Inferior parietal cortex (tissue), 1 donor: Measurements from ENCODE around the gene CNTNAP5.

Experiments
- DNase-seq: peaks from one replicate; pipeline ENCODE4 v3.0.0-alpha.2; 2016; ENCODE audit errors: extremely low spot score

CNTNAP5 gene

DNA sequence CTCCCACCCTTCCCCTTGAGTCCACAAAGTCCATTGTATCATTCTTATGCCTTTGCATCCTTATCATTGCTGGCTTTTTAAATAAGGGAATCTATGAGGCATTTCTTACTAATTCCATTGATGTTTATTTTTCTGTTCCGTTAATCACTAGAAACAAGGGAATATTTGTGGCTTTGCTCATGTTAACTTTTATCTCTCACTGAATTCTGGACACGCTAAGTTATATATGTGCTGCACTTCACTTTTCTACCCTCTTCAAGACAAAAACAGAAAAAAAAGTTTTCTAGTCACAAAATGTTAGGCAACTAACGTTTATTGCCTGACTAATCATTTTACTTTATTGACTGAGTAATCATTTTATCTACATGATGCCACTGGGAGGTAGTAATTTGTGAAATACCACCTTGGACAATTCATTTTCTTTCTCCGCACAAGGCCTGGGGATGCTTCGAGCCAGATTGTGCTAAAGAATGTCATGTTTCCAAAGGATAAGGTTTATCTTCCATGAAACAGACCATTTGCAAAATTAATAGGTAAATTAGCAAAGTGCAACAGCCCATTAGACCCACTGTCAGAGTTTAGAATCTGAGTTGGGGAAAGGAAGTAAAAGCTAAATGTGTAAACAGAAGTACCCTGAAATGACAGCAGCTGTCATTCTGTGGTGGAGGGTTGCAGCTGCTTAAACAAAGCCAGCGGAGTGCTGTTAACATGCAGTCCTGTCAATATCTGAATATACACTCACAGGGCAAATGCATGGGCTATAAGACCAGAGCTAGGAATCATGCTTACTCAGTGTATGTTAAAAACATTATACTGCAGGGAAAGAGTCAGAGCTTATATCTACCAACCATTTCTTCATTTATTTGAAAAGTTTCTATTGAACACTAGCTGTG lies 658.7 kb downstream of the CNTNAP5 start:
- DNase-seq: no peak

DNA sequence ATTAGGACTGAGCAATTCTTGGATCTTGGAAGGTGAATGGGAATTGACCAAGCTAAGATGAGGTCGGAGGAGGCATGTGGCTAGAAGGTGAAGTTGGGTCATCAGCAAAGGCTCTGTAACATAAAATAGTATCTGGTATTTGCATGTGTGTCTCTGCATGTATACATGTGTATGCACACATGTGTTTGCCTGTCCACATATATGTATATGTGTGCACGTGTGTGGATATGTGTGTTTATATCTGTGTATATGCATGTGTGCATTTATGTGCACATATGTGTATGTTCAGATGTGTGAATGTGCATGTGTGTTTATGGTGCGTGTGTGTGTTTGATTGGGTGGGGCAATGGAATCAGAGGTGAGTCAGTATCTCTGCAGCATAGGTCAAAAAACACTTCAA lies 664.3 kb downstream of the CNTNAP5 start:
- DNase-seq: no peak

DNA sequence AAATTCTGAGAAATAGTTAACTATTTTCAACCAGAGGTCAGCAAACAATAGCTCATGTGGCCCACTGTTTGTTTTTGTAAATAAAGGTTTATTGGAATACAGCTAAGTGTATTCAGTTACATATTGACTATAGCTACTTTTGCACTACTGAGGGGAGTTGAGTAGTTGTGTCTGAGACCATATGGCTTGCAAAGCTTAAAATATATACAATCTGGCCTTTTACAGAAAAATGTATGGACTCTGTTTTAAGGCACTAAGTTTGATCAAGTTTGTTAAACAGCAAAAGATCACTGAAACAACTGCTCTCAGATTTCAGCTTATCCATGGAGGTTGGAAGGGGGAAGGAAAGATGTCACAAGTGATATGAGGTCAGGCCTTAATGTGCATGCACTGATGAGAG lies 667.1 kb downstream of the CNTNAP5 start:
- no peak for DNase-seq

- DNase-seq: no peak
These were observed 667.6 kb downstream of the CNTNAP5 start for GRCh38 chr2:124692707-124693106.

DNA sequence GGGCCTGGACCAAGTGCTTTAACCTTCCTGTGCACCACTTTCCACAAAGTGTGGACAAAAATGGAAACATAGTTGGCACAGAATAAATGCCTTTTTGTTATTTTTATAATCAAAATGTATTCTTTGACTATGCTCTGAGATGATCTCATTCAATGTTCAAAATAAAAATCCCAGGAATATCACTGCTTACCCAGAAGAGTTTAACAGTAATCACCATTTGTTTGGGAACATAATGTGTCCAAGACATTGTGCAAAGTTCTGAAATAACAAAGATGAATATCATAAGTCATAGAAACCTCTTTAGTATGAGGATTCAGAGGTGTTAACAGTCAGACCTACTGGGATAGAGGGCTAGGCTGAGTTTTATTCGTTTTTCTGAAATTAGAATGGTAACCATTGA lies 668.1 kb downstream of the CNTNAP5 start:
- DNase-seq: peak; percentile 44

DNA sequence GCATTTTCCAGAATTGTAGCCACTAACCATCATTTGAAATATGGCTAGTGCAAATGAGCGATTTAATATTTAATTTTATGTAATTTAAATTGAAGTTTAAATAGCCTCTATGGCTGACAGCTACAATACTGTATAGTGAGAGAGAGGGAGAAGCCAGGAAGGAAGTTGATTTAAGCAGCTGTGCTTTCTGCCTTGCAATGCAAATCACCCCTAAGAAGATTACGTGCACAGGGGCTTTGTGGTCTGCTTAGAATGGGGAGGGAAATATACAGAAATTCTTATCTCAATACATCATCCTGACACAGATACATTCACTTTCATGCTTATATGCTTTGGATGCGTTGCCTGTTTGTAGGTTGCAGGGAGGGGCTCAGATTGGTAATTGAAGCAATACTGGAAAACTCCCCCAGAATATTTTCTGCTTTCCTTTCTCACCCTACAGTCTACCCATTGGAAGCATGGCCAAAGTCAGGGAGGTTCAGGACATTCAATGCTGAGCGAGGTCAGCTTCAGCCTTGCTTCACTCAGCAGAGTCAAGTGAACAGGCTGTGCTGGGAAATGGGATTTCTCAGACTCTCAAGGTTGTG lies 674.0 kb downstream of the CNTNAP5 start:
- no peak for DNase-seq

DNA sequence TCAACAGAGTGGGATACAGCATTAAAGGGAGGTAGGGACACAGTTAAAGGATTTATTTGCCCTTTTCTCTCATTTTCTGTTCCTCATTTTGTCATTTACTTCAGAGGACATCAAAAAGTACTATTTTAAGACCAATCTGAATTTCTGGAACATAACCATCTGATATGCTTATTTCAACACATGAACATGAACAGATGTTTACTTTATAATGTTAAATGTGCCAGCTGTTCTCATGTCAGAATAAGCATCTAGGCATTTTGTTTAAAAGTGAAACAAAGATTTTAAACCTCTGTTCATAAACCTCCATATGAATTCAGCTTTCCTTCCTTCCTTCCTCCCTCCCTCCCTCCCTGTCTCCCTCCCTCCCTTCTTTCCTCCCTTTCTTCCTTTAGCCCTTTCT lies 677.7 kb downstream of the CNTNAP5 start:
- no peak for DNase-seq

GRCh38 chr2:124704071-124704925 lies 679.2 kb downstream of the CNTNAP5 start:
- no peak for DNase-seq

DNA sequence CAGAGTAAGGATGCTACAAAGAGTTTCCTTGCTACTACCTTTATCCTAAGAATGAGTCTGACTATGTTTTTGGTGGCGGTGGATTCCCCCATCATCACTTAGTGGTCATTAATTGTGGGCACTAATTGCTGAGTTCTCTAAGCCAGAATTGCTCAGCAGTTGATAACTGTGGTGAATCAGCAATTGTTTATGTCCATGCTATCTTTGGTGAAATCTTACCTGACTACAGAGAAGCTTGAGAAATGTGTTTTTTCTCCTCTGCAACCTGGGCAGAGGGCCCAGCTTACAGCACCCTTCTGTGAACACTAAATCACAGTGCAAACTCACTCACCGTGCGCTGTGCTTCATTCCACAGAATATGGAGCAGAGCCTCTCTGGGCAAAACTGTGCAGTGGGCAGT lies 683.6 kb downstream of the CNTNAP5 start:
- DNase-seq: no peak

- no peak for DNase-seq
These were observed 688.9 kb downstream of the CNTNAP5 start for GRCh38 chr2:124713969-124714368.

- DNase-seq: no peak
These were observed 700.1 kb downstream of the CNTNAP5 start for GRCh38 chr2:124725187-124725586.

GRCh38 chr2:124740636-124741035 lies 715.5 kb downstream of the CNTNAP5 start:
- no peak for DNase-seq

DNA sequence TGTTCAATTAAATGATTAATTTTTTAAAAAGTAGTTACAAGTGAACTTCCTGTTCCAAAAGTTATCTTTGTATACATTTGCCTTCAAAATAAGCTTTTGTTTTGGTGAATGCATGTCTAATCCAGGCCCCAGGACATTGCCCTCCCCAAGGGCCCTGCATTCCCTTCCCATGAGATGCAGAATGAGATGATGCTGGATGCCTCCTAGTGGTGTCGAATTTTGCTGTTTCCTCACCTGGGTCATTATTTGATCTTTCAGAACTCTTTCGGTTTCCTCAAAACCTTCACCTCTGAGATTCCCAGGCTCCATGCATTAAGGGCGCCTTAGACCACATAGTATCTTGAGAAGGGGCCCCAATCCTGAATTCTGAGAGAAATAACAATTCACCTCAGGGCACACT lies 728.8 kb downstream of the CNTNAP5 start:
- no peak for DNase-seq

- DNase-seq: no peak
These were observed 730.3 kb downstream of the CNTNAP5 start for GRCh38 chr2:124755386-124755785.

- DNase-seq: no peak
These were observed 731.0 kb downstream of the CNTNAP5 start for GRCh38 chr2:124756048-124756447.

DNA sequence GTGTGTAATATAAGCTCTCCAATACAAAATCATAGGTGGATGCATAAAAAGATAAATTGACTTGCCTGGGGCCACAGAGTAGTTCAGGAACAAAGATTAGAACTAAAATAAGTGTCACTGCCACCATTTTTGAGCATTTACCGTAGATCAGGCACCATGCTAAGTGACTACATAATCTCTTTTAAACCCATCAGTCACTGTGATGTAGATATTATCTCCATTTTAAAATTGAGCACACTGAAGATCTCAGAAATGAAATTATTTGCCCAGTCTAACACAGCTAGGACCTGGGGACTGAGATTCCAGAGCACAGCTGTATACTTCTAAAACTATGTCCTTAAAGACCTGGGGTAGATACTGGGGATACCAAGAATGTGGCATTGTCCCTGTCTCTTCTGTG lies 737.3 kb downstream of the CNTNAP5 start:
- no peak for DNase-seq

DNA sequence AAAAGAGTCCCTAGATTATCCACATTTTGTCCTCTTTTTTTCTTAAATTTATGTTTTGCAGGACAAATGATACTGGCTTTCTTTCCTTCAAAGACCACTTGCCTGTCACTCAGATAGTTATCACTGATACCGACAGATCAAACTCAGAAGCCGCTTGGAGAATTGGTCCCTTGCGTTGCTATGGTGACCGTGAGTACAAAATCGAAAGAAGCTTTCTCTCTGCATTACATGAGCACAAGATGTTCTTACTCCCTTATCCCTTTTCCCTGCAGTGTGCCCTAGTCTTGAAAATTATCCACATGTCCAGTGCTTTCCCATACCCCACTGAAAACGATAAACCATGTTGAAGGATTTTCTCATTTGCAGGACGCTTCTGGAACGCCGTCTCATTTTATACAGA lies 738.5 kb downstream of the CNTNAP5 start:
- peak; percentile 50 for DNase-seq

- DNase-seq: no peak
These were observed 749.7 kb downstream of the CNTNAP5 start for GRCh38 chr2:124774781-124775180.

GRCh38 chr2:124776332-124776731 lies 751.2 kb downstream of the CNTNAP5 start:
- no peak for DNase-seq

GRCh38 chr2:124778076-124778475 lies 753.0 kb downstream of the CNTNAP5 start:
- DNase-seq: no peak

GRCh38 chr2:124796647-124797046 lies 771.6 kb downstream of the CNTNAP5 start:
- DNase-seq: no peak

- no peak for DNase-seq
These were observed 772.0 kb downstream of the CNTNAP5 start for GRCh38 chr2:124797049-124797448.
